ENCODE data around the gene PRR5L.

Gene PRR5L

DNA sequence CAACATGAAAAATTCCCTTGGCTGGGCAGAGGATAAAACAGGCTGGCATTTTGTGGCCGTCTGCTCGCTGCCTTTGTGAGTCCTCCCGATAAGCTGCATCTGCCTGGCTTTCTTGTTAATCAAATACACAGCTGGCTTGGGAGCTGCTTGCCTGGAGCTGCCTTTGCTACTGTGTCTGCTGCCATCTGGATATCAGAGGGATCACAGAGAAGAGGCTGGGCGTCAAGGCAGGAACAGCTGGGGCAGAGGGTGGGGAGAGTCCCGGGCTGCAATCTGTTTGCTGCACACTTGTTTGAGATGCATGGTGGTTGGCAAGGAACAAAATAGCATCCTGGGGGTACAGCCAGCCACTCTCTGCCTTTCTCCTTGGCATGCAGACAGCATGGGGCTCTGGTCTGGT, 42.9 kb upstream of the PRR5L start:
- in situ Hi-C loops (cut with HindIII; ENCODE audit: low pct_ligation_motif_present, low sequenced_read_pairs): loop anchor here (25.0 kb wide), 1 partner anchor 641 kb away; the partner anchor contains the start of gene FJX1

DNA sequence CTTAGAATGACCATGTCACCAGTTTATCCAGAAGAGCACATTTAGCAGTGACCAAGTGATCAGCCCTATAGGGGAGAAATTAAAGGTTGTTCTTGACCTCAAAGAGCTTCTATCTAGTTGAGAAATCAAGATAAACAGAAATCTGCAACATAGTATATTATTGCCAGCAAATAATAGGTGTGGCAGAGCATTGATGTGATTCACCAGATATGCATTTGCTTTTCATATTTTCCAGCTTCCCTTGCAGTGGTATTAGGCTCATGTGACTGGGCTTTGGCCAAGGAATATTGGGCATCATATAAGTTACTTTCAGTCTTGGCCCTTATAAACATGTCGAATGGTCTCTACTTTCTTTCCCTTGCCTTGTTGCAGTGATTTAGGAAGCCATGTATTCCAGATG, 41.4 kb upstream of the PRR5L start:
- DNase-seq: no peak
- in situ Hi-C loops (cut with HindIII; ENCODE audit: low pct_ligation_motif_present, low sequenced_read_pairs): loop anchor here (25.0 kb wide), 1 partner anchor 642 kb away; the partner anchor contains the start of gene FJX1
- Histone ChIP-seq H3K36me3 (replicated peaks) (no peaks in the 10 kb centered on the region), H3K27ac (no peak overlapping the region), H3K27me3 (replicated peaks) (no peaks in the 10 kb centered on the region), H3K4me3 (ENCODE audit: low read depth, low read length) (no peak overlapping the region)
- TF ChIP-seq, protein P1, sequence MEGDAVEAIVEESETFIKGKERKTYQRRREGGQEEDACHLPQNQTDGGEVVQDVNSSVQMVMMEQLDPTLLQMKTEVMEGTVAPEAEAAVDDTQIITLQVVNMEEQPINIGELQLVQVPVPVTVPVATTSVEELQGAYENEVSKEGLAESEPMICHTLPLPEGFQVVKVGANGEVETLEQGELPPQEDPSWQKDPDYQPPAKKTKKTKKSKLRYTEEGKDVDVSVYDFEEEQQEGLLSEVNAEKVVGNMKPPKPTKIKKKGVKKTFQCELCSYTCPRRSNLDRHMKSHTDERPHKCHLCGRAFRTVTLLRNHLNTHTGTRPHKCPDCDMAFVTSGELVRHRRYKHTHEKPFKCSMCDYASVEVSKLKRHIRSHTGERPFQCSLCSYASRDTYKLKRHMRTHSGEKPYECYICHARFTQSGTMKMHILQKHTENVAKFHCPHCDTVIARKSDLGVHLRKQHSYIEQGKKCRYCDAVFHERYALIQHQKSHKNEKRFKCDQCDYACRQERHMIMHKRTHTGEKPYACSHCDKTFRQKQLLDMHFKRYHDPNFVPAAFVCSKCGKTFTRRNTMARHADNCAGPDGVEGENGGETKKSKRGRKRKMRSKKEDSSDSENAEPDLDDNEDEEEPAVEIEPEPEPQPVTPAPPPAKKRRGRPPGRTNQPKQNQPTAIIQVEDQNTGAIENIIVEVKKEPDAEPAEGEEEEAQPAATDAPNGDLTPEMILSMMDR (IDR thresholded peaks at IDR 0.05; ENCODE audit: low read depth, low read length, missing control alignments): no peak

More for the DNA sequence above, 42.9 kb upstream of the PRR5L start:
- Histone ChIP-seq H3K4me3 (ENCODE audit: low read depth, low read length) (no peak overlapping the region), H3K27ac (no peak overlapping the region), H3K36me3 (replicated peaks) (no peaks in the 10 kb centered on the region), H3K27me3 (replicated peaks) (no peaks in the 10 kb centered on the region)
- TF ChIP-seq, protein P1 (IDR thresholded peaks at IDR 0.05; ENCODE audit: low read depth, low read length, missing control alignments): no peak
- no peak for DNase-seq

DNA sequence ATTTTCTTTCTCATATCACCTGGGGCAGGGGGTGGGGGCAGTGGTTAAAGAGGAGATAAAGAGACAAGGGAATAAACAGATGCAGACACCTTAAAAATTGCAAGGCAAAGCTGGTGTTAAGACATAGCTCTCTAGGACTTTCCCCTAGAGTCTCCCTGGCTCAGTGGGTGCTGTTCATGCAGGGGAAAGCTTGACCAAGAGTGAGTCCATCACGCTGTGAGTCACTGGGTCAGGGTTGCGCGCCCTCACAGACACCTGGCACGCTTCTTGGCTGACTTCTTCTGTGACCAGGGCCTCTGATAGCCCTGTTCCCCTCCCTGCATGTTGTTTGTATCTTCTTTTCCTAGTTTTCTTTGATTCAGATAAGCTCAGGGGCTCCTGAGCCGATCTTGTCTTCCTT, 38.7 kb upstream of the PRR5L start:
- Histone ChIP-seq H3K27ac (no peak overlapping the region), H3K27me3 (replicated peaks) (no peaks in the 10 kb centered on the region), H3K36me3 (replicated peaks) (no peaks in the 10 kb centered on the region), H3K4me3 (ENCODE audit: low read depth, low read length) (no peak overlapping the region)
- in situ Hi-C loops (cut with HindIII; ENCODE audit: low pct_ligation_motif_present, low sequenced_read_pairs): loop anchor here (25.0 kb wide), 1 partner anchor 645 kb away; the partner anchor contains the start of gene FJX1
- TF ChIP-seq, protein P1 (IDR thresholded peaks at IDR 0.05; ENCODE audit: low read depth, low read length, missing control alignments): no peak
- no peak for DNase-seq

DNA sequence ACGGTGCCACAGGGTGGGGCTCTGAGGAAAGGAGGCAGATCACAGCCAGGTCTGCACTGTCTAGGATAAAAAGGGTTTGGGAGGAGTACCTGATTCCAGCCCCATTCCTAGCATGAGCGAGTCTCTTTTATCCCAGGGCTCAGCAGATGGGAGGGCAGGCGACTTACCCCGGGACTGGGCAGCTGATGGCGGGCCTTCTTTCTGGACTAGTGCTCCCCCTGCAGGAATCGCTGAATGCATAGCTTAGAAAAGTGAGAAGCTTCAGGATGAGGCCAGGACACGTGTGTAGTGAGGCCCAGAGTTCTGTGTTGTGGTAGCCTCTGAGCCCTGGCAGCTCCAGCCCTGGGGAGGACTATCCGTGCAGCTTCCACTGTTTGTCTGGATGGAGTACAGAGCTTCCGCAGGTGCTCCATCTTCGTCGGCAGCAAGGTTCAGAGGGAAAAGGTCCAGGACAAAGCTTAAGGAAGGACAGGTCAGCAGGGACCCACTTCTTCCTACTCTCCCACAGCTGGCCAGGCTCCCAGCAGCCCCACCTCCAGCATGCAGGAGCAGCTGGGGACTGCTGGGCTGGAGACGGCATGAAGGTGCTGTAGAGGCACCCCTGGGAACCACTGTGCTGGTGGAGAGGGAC, 37.2 kb upstream of the PRR5L start:
- in situ Hi-C loops (cut with HindIII; ENCODE audit: low pct_ligation_motif_present, low sequenced_read_pairs): loop anchor here (25.0 kb wide), 1 partner anchor 647 kb away; the partner anchor contains the start of gene FJX1

DNA sequence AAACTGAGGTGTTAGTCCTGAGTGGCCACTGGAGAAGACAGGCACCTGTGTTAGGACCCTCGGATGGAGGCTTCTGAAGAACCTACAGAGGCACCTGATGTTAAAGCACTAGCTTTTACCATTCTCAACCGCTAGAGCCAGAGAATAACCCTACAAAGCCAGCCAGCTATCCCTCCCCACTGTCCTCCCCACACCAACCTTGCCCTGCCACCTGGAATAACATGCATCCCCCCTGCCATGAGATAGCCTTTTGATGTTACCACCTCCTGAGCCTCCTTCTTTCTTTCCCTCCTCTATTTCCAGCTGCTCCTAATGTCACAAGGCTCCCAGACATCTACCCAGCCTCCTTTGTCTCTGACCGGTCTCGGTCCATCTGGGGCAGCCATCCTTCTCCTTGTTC, 35.0 kb upstream of the PRR5L start:
- in situ Hi-C loops (cut with HindIII; ENCODE audit: low pct_ligation_motif_present, low sequenced_read_pairs): loop anchor here (25.0 kb wide), 1 partner anchor 649 kb away; the partner anchor contains the start of gene FJX1
- no peaks in the 10 kb centered on the region for H3K36me3 ChIP-seq (replicated peaks)
- no peak overlapping the region for H3K27ac ChIP-seq
- no peaks in the 10 kb centered on the region for H3K27me3 ChIP-seq (replicated peaks)
- no peak for DNase-seq
- TF ChIP-seq, protein P1 (IDR thresholded peaks at IDR 0.05; ENCODE audit: low read depth, low read length, missing control alignments): no peak
- no peak overlapping the region for H3K4me3 ChIP-seq (ENCODE audit: low read depth, low read length)

More for the DNA sequence above, 37.2 kb upstream of the PRR5L start:
- Histone ChIP-seq H3K27ac (no peak overlapping the region), H3K4me3 (ENCODE audit: low read depth, low read length) (no peak overlapping the region), H3K27me3 (replicated peaks) (no peaks in the 10 kb centered on the region), H3K36me3 (replicated peaks) (no peaks in the 10 kb centered on the region)
- TF ChIP-seq, protein P1 (IDR thresholded peaks at IDR 0.05; ENCODE audit: low read depth, low read length, missing control alignments): peak; percentile 89
- peak; percentile 69 for DNase-seq

Data from brain microvascular endothelial cell (primary cell).